Measurements from ENCODE around the gene FOXQ1.
"Not testable (repeated sequence)": the region's sequence is repeated elsewhere in the genome, so short reads cannot be mapped to it uniquely, and the experiment has no call there.

FOXQ1 gene

GRCh38 chr6:1337791-1338190 lies 25.9 kb downstream of the FOXQ1 start:
- Histone ChIP-seq H3K9ac (ENCODE audit: low read depth, low read length) (no peak overlapping the region), H3K4me3 (ENCODE audit: low read length) (no peak overlapping the region), H3K9me3 (ENCODE audit: insufficient read depth, low read depth, low read length) (no peaks in the 10 kb centered on the region), H3K4me1 (ENCODE audit: insufficient read depth, low read length) (peaks cover 24% of the 10 kb centered on the region), H3K27me3 (ENCODE audit: insufficient read depth, low read length) (no peaks in the 10 kb centered on the region), H3K36me3 (ENCODE audit: insufficient read depth, low read length) (no peaks in the 10 kb centered on the region), H3K27ac (ENCODE audit: low read depth, low read length) (no peak overlapping the region)
- 94% methylated on average over 3 of the region's 3 CpGs for WGBS

- H3K36me3 ChIP-seq (ENCODE audit: insufficient read depth, low read length): no peaks in the 10 kb centered on the region
- peaks cover 26% of the 10 kb centered on the region for H3K4me1 ChIP-seq (ENCODE audit: insufficient read depth, low read length)
- no peak overlapping the region for H3K27ac ChIP-seq (ENCODE audit: low read depth, low read length)
- H3K27me3 ChIP-seq (ENCODE audit: insufficient read depth, low read length): no peaks in the 10 kb centered on the region
- no peak overlapping the region for H3K9ac ChIP-seq (ENCODE audit: low read depth, low read length)
- no peak overlapping the region for H3K4me3 ChIP-seq (ENCODE audit: low read length)
- H3K9me3 ChIP-seq (ENCODE audit: insufficient read depth, low read depth, low read length): peaks cover 24% of the 10 kb centered on the region
Measured at GRCh38 chr6:1346101-1346500, 34.2 kb downstream of the FOXQ1 start.

DNA sequence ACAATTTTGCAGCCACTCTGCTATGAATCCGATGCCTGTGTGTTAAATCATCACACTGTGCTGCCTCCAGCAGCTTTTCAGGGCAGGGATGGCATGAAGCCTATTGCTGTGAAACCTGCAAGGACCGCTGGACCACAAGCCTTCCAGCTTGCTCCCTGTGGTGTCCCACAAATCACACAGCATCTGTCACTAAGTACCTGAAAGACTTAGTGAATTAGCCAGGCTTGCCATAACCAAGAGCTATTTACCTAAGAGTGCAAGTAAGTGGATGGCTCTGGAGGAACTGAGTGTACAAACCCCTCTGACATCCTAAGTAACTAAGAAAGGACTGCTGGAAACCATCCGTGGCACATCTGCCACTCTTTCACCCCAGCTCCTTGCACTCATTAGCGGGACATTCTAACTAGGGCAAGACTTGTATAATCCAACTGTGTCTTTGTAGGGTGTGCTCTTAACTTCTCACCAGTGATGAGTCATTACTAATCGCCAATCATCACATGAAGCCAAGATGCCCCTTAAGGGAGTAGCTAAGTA lies 34.7 kb downstream of the FOXQ1 start:
- WGBS: 84% methylated on average over 5 of the region's 5 CpGs
- Histone ChIP-seq H3K36me3 (ENCODE audit: insufficient read depth, low read length) (no peaks in the 10 kb centered on the region), H3K9ac (ENCODE audit: low read depth, low read length) (no peak overlapping the region)

DNA sequence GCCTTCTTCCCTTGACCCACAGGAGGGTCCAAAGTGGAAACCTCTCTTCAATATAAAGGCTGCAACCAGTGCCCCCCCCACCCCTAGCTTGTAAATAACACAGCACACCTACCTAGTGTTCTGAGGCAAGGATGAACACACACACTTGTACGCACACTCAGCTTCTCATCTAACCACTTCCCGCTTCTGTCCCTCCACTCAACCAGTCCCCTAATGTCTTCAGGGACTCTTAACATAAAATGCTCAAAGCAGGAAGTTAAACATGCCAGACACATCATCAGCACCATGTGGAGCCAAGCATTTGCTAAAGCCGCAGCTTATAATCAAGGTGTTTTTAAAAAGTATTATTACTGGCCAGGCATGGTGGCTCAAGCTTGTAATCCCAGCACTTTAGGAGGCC lies 35.3 kb downstream of the FOXQ1 start:
- Histone ChIP-seq H3K4me3 (ENCODE audit: low read length) (no peak overlapping the region), H3K9ac (ENCODE audit: low read depth, low read length) (no peak overlapping the region), H3K27ac (ENCODE audit: low read depth, low read length) (no peak overlapping the region), H3K27me3 (ENCODE audit: insufficient read depth, low read length) (no peaks in the 10 kb centered on the region), H3K9me3 (ENCODE audit: insufficient read depth, low read depth, low read length) (peaks cover 35% of the 10 kb centered on the region), H3K36me3 (ENCODE audit: insufficient read depth, low read length) (no peaks in the 10 kb centered on the region), H3K4me1 (ENCODE audit: insufficient read depth, low read length) (peaks cover 26% of the 10 kb centered on the region)
- WGBS: 88% methylated on average over 3 of the region's 3 CpGs

More for the DNA sequence above, 34.7 kb downstream of the FOXQ1 start:
- Histone ChIP-seq H3K27me3 (ENCODE audit: insufficient read depth, low read length) (no peaks in the 10 kb centered on the region), H3K27ac (ENCODE audit: low read depth, low read length) (no peak overlapping the region), H3K9me3 (ENCODE audit: insufficient read depth, low read depth, low read length) (peaks cover 29% of the 10 kb centered on the region), H3K4me1 (ENCODE audit: insufficient read depth, low read length) (peaks cover 26% of the 10 kb centered on the region), H3K4me3 (ENCODE audit: low read length) (no peak overlapping the region)

DNA sequence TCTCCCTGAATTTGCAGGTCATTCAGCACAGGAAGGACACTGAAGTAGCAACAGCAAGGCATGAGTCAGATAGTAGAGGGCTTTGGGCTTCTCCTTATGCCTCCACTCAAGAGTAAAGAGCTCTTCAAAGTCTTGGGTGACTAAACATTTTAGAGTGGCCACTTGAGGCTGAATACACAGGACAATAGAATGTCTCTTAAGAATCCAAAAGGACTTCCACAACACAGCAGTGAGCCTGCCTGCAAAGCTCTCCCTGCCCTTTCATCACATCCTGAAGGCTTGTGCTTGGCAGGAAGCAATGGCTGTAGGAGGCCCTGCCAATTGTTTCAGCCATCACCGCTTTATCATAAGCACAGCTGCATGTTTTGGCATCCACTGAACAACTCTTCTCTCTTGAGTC lies 36.8 kb downstream of the FOXQ1 start:
- peaks cover 40% of the 10 kb centered on the region for H3K9me3 ChIP-seq (ENCODE audit: insufficient read depth, low read depth, low read length)
- WGBS: 26% methylated on average over 1 of the region's 1 CpG
- H3K27me3 ChIP-seq (ENCODE audit: insufficient read depth, low read length): no peaks in the 10 kb centered on the region
- H3K36me3 ChIP-seq (ENCODE audit: insufficient read depth, low read length): no peaks in the 10 kb centered on the region
- H3K9ac ChIP-seq (ENCODE audit: low read depth, low read length): peak overlapping the region; percentile 9; the same call in 1 of the 2 replicates
- no peak overlapping the region for H3K4me3 ChIP-seq (ENCODE audit: low read length)
- H3K4me1 ChIP-seq (ENCODE audit: insufficient read depth, low read length): peaks cover 26% of the 10 kb centered on the region
- H3K27ac ChIP-seq (ENCODE audit: low read depth, low read length): peak overlapping the region; percentile 65

DNA sequence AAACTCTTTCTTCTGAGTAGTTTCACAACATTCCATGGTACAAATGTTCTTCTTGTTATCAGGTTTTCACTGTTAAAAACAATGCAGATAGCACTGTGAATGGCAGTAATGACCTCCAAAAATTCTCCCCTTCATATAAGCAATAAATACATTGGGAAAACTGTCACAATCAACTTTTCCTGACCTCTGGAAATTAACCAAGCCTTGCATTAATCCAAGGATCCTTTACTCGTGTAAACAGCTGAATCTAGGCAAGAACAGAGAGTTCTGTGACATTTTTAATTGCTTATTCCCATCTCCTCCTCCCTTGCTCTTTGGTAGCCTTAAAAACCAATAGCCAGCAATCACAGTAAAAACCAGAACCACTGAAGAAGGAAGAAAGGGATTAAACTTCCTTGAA lies 37.8 kb downstream of the FOXQ1 start:
- H3K27ac ChIP-seq (ENCODE audit: low read depth, low read length): no peak overlapping the region
- H3K9me3 ChIP-seq (ENCODE audit: insufficient read depth, low read depth, low read length): peaks cover 31% of the 10 kb centered on the region
- WGBS: 53% methylated on average over 1 of the region's 1 CpG
- peaks cover 26% of the 10 kb centered on the region for H3K4me1 ChIP-seq (ENCODE audit: insufficient read depth, low read length)
- H3K9ac ChIP-seq (ENCODE audit: low read depth, low read length): no peak overlapping the region
- no peak overlapping the region for H3K4me3 ChIP-seq (ENCODE audit: low read length)
- H3K36me3 ChIP-seq (ENCODE audit: insufficient read depth, low read length): no peaks in the 10 kb centered on the region
- H3K27me3 ChIP-seq (ENCODE audit: insufficient read depth, low read length): no peaks in the 10 kb centered on the region

DNA sequence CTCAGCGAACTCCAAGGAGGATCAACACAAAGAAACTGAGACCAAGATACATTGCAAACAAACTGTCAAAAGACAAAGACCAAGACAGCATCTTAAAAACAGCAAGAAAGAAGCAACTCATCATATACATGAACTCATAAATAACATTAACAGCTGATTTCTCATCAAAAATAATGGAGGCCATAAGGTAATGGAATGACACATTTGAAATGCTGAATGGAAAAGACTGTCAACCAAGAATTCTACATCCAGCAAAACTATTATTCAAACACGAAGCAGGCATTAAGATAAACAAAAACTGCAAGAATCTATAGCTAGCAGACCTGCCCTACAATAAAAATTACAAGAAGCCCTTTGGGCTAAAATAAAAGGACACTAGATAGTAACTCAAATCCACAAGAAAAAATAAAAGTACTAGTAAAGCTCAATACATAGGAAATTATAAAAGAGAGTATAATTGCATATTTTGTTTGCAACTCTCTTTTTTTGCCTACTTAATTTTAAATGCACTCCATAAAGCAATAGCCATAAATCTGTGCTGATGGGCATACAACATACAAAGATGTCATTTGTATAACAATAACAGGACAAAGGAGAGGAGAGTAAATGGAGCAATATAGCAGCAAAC lies 39.6 kb downstream of the FOXQ1 start:
- Histone ChIP-seq H3K27me3 (ENCODE audit: insufficient read depth, low read length) (no peaks in the 10 kb centered on the region), H3K9me3 (ENCODE audit: insufficient read depth, low read depth, low read length) (peaks cover 25% of the 10 kb centered on the region), H3K4me3 (ENCODE audit: low read length) (no peak overlapping the region), H3K9ac (ENCODE audit: low read depth, low read length) (no peak overlapping the region), H3K4me1 (ENCODE audit: insufficient read depth, low read length) (peaks cover 26% of the 10 kb centered on the region), H3K27ac (ENCODE audit: low read depth, low read length) (no peak overlapping the region), H3K36me3 (ENCODE audit: insufficient read depth, low read length) (no peaks in the 10 kb centered on the region)
- 91% methylated on average over 2 of the region's 2 CpGs for WGBS

DNA sequence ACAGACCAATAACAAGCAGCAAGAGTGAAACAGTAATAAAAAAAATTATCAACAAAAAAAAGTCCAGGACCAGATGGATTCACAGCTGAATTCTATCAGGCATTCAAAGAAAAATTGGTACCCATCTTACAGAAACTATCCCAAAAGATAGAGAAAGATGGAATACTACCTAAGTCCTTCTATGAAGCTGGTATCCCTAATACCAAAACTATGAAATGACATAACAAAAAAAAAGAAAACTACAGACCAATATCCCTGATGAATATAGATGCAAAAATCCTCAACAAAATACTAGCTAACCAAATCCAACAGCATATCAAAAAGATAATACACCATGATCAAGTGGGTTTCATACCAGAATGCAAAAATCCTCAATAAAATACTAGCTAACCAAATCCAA lies 43.2 kb downstream of the FOXQ1 start:
- peaks cover 25% of the 10 kb centered on the region for H3K9me3 ChIP-seq (ENCODE audit: insufficient read depth, low read depth, low read length)
- not testable (repeated sequence) for H3K4me1 ChIP-seq (ENCODE audit: insufficient read depth, low read length)

GRCh38 chr6:1361717-1362116 lies 49.8 kb downstream of the FOXQ1 start:
- not testable (repeated sequence) for H3K27ac ChIP-seq (ENCODE audit: low read depth, low read length); H3K36me3 ChIP-seq (ENCODE audit: insufficient read depth, low read length); H3K9me3 ChIP-seq (ENCODE audit: insufficient read depth, low read depth, low read length); H3K4me3 ChIP-seq (ENCODE audit: low read length); H3K9ac ChIP-seq (ENCODE audit: low read depth, low read length); H3K27me3 ChIP-seq (ENCODE audit: insufficient read depth, low read length)
- peaks cover 12% of the 10 kb centered on the region for H3K4me1 ChIP-seq (ENCODE audit: insufficient read depth, low read length)
- 91% methylated on average over 2 of the region's 4 CpGs for WGBS

More for the DNA sequence above, 43.2 kb downstream of the FOXQ1 start:
- not testable (repeated sequence) for H3K27me3 ChIP-seq (ENCODE audit: insufficient read depth, low read length); H3K36me3 ChIP-seq (ENCODE audit: insufficient read depth, low read length); H3K9ac ChIP-seq (ENCODE audit: low read depth, low read length); H3K27ac ChIP-seq (ENCODE audit: low read depth, low read length); H3K4me3 ChIP-seq (ENCODE audit: low read length)

DNA sequence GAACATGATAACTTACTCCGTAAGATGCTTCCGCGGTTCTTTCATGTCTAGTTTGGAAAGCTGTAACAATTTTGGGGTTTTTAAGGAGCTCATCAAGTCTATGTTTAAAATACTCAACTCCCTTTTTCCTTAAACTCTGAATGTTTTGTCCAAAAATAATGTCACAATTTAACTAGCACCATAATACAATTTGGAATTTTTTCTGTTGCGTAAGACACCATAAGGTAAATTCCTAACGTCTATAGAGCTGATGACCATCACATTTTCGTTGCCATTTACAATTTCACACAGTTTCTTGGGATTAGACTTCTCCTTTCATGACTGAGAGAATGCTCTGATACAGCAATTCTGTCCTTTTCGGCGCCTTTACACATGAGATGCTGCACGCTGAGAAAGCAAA lies 50.7 kb downstream of the FOXQ1 start:
- WGBS: 93% methylated on average over 9 of the region's 9 CpGs
- no peak overlapping the region for H3K27ac ChIP-seq (ENCODE audit: low read depth, low read length)

DNA sequence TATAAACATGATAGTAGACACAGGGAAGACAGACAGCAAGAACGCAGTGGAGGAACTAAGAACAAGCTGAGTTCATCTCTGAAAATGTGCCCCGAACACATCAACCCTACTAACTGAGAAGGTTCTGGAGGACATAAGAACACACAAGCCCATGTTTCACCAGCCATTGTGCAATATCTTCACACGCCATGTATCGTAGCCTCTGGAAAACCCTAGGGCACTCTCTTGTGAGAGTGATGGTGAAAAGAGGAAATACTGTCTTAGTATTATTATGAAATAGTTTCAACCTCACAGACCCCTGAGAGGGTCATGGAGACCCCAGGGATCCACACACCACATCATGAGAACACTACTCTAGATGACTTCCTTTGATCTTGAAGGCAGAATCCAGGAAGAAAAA lies 51.4 kb downstream of the FOXQ1 start:
- peaks cover 12% of the 10 kb centered on the region for H3K4me1 ChIP-seq (ENCODE audit: insufficient read depth, low read length)
- H3K9me3 ChIP-seq (ENCODE audit: insufficient read depth, low read depth, low read length): no peaks in the 10 kb centered on the region
- H3K4me3 ChIP-seq (ENCODE audit: low read length): no peak overlapping the region
- WGBS: 96% methylated on average over 4 of the region's 4 CpGs
- no peaks in the 10 kb centered on the region for H3K36me3 ChIP-seq (ENCODE audit: insufficient read depth, low read length)
- no peak overlapping the region for H3K27ac ChIP-seq (ENCODE audit: low read depth, low read length)
- H3K9ac ChIP-seq (ENCODE audit: low read depth, low read length): no peak overlapping the region
- H3K27me3 ChIP-seq (ENCODE audit: insufficient read depth, low read length): peaks cover 9% of the 10 kb centered on the region; the same call in 1 of the 2 replicates

More for the DNA sequence above, 50.7 kb downstream of the FOXQ1 start:
- Histone ChIP-seq H3K4me1 (ENCODE audit: insufficient read depth, low read length) (peaks cover 12% of the 10 kb centered on the region), H3K9me3 (ENCODE audit: insufficient read depth, low read depth, low read length) (no peaks in the 10 kb centered on the region), H3K27me3 (ENCODE audit: insufficient read depth, low read length) (peaks cover 4% of the 10 kb centered on the region; the same call in 1 of the 2 replicates), H3K36me3 (ENCODE audit: insufficient read depth, low read length) (no peaks in the 10 kb centered on the region), H3K9ac (ENCODE audit: low read depth, low read length) (no peak overlapping the region), H3K4me3 (ENCODE audit: low read length) (no peak overlapping the region)
